Measurements from ENCODE around the gene VAMP3.

Gene VAMP3

DNA sequence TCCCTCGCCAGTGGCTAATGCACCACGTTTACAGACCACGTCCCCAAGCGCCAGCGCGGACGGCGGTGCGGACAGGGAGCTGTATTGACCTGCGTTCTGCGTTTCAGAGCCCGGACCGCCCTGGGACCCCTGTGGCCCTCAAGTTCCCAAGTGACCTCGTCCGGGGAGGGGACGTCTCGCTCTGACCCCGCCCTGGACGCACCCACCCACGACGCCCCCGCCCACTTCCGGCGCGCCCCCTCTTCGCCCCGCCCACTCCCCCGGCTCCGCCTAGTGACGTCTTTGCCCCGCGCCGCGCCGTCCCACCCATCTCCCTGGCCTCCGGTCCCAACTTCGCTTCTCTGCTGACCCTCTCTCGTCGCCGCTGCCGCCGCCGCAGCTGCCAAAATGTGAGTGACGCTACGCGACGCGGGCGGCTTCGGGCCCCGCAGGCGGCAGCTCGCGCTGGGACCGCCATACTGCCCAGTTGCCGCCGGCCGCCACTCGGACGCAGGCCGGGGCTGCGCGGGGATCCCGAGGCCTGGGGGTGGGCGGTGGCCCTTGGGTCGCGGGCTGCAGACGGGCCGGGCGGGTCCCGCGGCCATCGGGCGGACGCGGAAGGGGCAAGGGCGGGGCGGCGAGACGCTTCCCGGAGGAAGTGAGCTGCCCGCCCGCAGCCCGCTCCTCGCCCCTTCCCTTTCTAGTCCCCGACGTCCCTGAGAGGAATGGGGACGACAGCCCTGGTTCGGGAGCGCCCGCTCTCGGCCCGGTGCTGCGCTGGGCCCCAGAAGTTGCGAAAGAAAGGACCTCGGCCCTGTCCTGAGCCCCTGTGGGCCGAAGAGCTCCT, at the start of gene VAMP3 (continued):
- TF ChIP-seq TCF7L2 (IDR thresholded peaks at IDR 0.05; ENCODE audit: borderline replicate concordance, low read depth, low read length) (no peak), ZNF175 (tag by site-specific recombination; IDR thresholded peaks at IDR 0.05) (no peak), ZNF391 (tag by site-specific recombination; IDR thresholded peaks at IDR 0.05; ENCODE audit: borderline replicate concordance, low read depth) (no peak), ZNF660 (tag by site-specific recombination; IDR thresholded peaks at IDR 0.05) (0 out of 2 replicates have a peak, but pooled peaks have one; percentile 52), ZNF776 (tag by site-specific recombination; IDR thresholded peaks at IDR 0.05; ENCODE audit: borderline replicate concordance) (no peak), ZNF133 (tag by site-specific recombination; IDR thresholded peaks at IDR 0.05) (no peak), ZNF449 (tag by site-specific recombination; IDR thresholded peaks at IDR 0.05) (no peak), ZNF10 (tag by site-specific recombination; IDR thresholded peaks at IDR 0.05) (no peak), ZEB2 (tag by site-specific recombination; IDR thresholded peaks at IDR 0.05) (no peak), ZNF529 (tag by site-specific recombination; IDR thresholded peaks at IDR 0.05; ENCODE audit: insufficient replicate concordance) (no peak), ZSCAN5A (tag by site-specific recombination; IDR thresholded peaks at IDR 0.05) (no peak), ZBTB7A (tag by site-specific recombination; IDR thresholded peaks at IDR 0.05; ENCODE audit: low read depth) (0 out of 2 replicates have a peak, but pooled peaks have one; percentile 66), ZNF146 (tag by site-specific recombination; IDR thresholded peaks at IDR 0.05) (no peak), ZNF777 (tag by site-specific recombination; IDR thresholded peaks at IDR 0.05; ENCODE audit: borderline replicate concordance) (no peak), OSR2 (tag by site-specific recombination; IDR thresholded peaks at IDR 0.05) (no peak), FEZF1 (tag by site-specific recombination; IDR thresholded peaks at IDR 0.05) (no peak), ZNF585B (tag by site-specific recombination; IDR thresholded peaks at IDR 0.05) (no peak; the same call in 1 of the 2 replicates), RBAK (tag by site-specific recombination; IDR thresholded peaks at IDR 0.05) (no peak), ZNF274 (IDR thresholded peaks at IDR 0.05; ENCODE audit: low read length) (no peak), ZNF274 (tag by site-specific recombination; IDR thresholded peaks at IDR 0.05; ENCODE audit: borderline replicate concordance) (no peak), WT1 (tag by site-specific recombination; IDR thresholded peaks at IDR 0.05) (0 out of 2 replicates have a peak, but pooled peaks have one; percentile 10), ZNF837 (tag by site-specific recombination; IDR thresholded peaks at IDR 0.05) (no peak), ZNF366 (tag by site-specific recombination; conservative IDR thresholded peaks at IDR 0.05) (no peak)
- TF ChIP-seq, protein P1, sequence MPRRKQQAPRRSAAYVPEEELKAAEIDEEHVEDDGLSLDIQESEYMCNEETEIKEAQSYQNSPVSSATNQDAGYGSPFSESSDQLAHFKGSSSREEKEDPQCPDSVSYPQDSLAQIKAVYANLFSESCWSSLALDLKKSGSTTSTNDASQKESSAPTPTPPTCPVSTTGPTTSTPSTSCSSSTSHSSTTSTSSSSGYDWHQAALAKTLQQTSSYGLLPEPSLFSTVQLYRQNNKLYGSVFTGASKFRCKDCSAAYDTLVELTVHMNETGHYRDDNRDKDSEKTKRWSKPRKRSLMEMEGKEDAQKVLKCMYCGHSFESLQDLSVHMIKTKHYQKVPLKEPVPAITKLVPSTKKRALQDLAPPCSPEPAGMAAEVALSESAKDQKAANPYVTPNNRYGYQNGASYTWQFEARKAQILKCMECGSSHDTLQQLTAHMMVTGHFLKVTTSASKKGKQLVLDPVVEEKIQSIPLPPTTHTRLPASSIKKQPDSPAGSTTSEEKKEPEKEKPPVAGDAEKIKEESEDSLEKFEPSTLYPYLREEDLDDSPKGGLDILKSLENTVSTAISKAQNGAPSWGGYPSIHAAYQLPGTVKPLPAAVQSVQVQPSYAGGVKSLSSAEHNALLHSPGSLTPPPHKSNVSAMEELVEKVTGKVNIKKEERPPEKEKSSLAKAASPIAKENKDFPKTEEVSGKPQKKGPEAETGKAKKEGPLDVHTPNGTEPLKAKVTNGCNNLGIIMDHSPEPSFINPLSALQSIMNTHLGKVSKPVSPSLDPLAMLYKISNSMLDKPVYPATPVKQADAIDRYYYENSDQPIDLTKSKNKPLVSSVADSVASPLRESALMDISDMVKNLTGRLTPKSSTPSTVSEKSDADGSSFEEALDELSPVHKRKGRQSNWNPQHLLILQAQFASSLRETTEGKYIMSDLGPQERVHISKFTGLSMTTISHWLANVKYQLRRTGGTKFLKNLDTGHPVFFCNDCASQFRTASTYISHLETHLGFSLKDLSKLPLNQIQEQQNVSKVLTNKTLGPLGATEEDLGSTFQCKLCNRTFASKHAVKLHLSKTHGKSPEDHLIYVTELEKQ (tag by site-specific recombination; IDR thresholded peaks at IDR 0.05; ENCODE audit: borderline replicate concordance): no peak
- TF ChIP-seq, protein P2, sequence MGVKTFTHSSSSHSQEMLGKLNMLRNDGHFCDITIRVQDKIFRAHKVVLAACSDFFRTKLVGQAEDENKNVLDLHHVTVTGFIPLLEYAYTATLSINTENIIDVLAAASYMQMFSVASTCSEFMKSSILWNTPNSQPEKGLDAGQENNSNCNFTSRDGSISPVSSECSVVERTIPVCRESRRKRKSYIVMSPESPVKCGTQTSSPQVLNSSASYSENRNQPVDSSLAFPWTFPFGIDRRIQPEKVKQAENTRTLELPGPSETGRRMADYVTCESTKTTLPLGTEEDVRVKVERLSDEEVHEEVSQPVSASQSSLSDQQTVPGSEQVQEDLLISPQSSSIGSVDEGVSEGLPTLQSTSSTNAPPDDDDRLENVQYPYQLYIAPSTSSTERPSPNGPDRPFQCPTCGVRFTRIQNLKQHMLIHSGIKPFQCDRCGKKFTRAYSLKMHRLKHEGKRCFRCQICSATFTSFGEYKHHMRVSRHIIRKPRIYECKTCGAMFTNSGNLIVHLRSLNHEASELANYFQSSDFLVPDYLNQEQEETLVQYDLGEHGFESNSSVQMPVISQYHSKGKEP (tag by site-specific recombination; IDR thresholded peaks at IDR 0.05): no peak
- TF ChIP-seq, protein P3, sequence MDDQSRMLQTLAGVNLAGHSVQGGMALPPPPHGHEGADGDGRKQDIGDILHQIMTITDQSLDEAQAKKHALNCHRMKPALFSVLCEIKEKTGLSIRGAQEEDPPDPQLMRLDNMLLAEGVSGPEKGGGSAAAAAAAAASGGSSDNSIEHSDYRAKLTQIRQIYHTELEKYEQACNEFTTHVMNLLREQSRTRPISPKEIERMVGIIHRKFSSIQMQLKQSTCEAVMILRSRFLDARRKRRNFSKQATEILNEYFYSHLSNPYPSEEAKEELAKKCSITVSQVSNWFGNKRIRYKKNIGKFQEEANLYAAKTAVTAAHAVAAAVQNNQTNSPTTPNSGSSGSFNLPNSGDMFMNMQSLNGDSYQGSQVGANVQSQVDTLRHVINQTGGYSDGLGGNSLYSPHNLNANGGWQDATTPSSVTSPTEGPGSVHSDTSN (CRISPR knock-in tag; IDR thresholded peaks at IDR 0.05): peak; percentile 77

Data from HEK293 (cell line).